HFFc6 (cell line): ENCODE measurements around the gene TAF10. TPM values are rescaled to one million over a fixed set of nuclear protein-coding genes. Genes with fewer than 3 reads are reported as not detected.

Source experiments
- DNase-seq: peaks from one replicate; pipeline ENCODE4 v3.0.0-alpha.2; 2018
- H3K27ac Mint-ChIP-seq: 2 replicates; pipeline ENCODE4 v1.8.0; 2020; ENCODE audit warnings: mild to moderate bottlenecking, mixed read lengths
- H3K27me3 Mint-ChIP-seq: 2 replicates; pipeline ENCODE4 v1.8.0; 2021; ENCODE audit warnings: mild to moderate bottlenecking, moderate library complexity, mixed read lengths; ENCODE audit not compliant: insufficient read depth
- H3K36me3 Mint-ChIP-seq: 2 replicates; pipeline ENCODE4 v1.8.0; 2021; ENCODE audit warnings: low read depth, mixed read lengths
- H3K4me1 Mint-ChIP-seq: 2 replicates; pipeline ENCODE4 v1.8.0; 2020; ENCODE audit warnings: low read depth, mixed read lengths
- H3K4me3 Mint-ChIP-seq: 2 replicates; pipeline ENCODE4 v1.8.0; 2020; ENCODE audit warnings: mild to moderate bottlenecking, moderate library complexity, mixed read lengths
- H3K9me3 Mint-ChIP-seq: 2 replicates; pipeline ENCODE4 v1.8.0; 2020; ENCODE audit warnings: mild to moderate bottlenecking, mixed read lengths
- total RNA-seq, 6 experiments: library from RNA; stranded (reverse); fragmentation: NEBNext Ultra II Directional; extraction: Animal tissue kit (Norgen Biotek cat#: 25700); gene quantifications; 2 replicates in 1 of 6; 3 replicates in 5 of 6; pipeline ENCODE4 v1.2.3, GENCODE V29; 2021
- TF ChIP-seq, protein P1 (sequence below): fragments of 200-600 bp; sonication (generic); IDR thresholded peaks from 2 replicates; pipeline ENCODE4 v1.5.0; 2021; ENCODE audit warnings: antibody characterized with exemption, mild to moderate bottlenecking

Gene TAF10
- total RNA-seq, 6 experiments from 2014 or later: 148 to 205 (median 192) TPM

- Mint-ChIP-seq H3K4me1 (peaks cover 39% of the 10 kb centered on the region), H3K27ac (peak overlapping the region; percentile 80), H3K27me3 (no peaks in the 10 kb centered on the region; the same call in 1 of the 2 replicates), H3K36me3 (peaks cover 12% of the 10 kb centered on the region; the same call in 1 of the 2 replicates), H3K9me3 (no peaks in the 10 kb centered on the region), H3K4me3 (peak overlapping the region; percentile 4; the same call in 1 of the 2 replicates)
- peak; percentile 63 for DNase-seq
- TF ChIP-seq, protein P1, sequence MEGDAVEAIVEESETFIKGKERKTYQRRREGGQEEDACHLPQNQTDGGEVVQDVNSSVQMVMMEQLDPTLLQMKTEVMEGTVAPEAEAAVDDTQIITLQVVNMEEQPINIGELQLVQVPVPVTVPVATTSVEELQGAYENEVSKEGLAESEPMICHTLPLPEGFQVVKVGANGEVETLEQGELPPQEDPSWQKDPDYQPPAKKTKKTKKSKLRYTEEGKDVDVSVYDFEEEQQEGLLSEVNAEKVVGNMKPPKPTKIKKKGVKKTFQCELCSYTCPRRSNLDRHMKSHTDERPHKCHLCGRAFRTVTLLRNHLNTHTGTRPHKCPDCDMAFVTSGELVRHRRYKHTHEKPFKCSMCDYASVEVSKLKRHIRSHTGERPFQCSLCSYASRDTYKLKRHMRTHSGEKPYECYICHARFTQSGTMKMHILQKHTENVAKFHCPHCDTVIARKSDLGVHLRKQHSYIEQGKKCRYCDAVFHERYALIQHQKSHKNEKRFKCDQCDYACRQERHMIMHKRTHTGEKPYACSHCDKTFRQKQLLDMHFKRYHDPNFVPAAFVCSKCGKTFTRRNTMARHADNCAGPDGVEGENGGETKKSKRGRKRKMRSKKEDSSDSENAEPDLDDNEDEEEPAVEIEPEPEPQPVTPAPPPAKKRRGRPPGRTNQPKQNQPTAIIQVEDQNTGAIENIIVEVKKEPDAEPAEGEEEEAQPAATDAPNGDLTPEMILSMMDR: no peak
Observed at GRCh38 chr11:6576471-6577373, 35.3 kb downstream of the TAF10 start.

DNA sequence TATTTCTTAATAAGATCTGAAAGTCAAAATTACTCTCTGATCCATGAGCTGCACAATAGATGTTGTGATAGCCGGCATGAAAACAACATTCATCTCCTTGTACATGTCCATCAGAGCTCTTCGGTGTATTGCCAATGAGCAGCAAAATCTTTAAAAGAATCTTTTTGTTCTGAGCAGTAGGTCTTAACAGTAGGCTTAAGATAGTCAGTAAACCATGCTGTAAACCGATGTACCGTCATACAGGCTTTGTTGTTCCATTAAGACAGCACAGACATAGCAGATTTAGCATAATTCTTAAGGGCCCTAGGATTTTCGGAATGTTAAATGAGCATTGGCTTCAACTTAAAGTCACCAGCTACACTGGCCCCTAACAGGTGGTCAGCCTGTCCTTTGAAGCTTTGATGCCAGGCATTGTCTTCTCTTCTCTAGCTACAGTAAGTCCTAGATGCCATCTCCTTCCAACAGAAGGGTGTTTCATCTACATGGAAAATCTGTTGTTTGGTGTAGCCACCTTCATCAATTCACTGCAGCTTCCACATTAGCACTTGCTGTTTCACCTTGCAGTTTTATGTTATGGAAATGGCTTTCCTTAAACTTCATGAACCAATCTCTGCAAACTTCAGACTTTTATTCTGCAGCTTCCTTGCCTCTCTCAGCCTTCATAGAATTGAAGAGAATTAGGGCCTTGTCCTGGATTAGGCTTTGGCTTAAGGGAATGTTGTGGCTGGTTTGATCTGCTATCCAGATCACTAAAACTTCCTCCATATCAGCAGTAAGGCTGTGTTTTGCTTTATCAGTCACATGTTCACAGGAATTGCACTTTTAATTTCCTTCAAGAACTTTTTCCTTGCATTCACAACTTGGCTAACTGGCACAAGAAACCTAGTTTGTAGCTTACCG, 37.0 kb downstream of the TAF10 start:
- peaks cover 42% of the 10 kb centered on the region for H3K4me1 Mint-ChIP-seq
- no peaks in the 10 kb centered on the region for H3K9me3 Mint-ChIP-seq
- TF ChIP-seq, protein P1: no peak
- H3K4me3 Mint-ChIP-seq: no peak overlapping the region
- peaks cover under 1% of the 10 kb centered on the region; the same call in 1 of the 2 replicates for H3K36me3 Mint-ChIP-seq
- no peak for DNase-seq
- no peaks in the 10 kb centered on the region for H3K27me3 Mint-ChIP-seq
- no peak overlapping the region for H3K27ac Mint-ChIP-seq

DNA sequence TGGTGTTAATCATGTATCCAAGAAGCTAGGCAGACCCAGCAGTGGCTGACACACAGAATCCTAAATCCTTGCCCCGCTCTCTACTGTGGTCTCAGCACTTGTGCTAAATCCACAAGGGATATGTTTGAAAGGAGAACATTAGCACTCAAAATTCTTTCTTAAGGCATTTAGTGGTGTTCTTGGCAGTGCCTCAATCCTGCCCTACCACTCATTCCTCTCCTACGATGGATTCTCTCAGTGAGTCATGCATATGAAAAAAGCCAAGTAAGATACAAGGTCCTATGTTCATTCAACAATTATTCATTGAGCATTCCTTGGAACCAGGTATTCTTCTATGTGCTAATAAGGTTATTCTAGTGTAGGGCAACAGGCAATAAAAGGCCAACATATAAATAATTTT, 39.8 kb downstream of the TAF10 start:
- Mint-ChIP-seq H3K27me3 (no peaks in the 10 kb centered on the region), H3K4me3 (no peak overlapping the region), H3K9me3 (no peaks in the 10 kb centered on the region), H3K4me1 (peaks cover 46% of the 10 kb centered on the region), H3K27ac (peak overlapping the region; percentile 32; the same call in 1 of the 2 replicates), H3K36me3 (no peaks in the 10 kb centered on the region)
- TF ChIP-seq, protein P1: no peak
- peak; percentile 66 for DNase-seq

GRCh38 chr11:6571434-6572008, 40.5 kb downstream of the TAF10 start:
- no peaks in the 10 kb centered on the region for H3K36me3 Mint-ChIP-seq
- no peaks in the 10 kb centered on the region for H3K9me3 Mint-ChIP-seq
- no peak overlapping the region for H3K4me3 Mint-ChIP-seq
- H3K27me3 Mint-ChIP-seq: no peaks in the 10 kb centered on the region
- peak overlapping the region; percentile 32; the same call in 1 of the 2 replicates for H3K27ac Mint-ChIP-seq
- peaks cover 39% of the 10 kb centered on the region for H3K4me1 Mint-ChIP-seq
- TF ChIP-seq, protein P1: no peak
- no peak for DNase-seq
